PC-3 (cell line): ENCODE data around the gene HTR4. TPM values are rescaled to one million over a fixed set of nuclear protein-coding genes. Genes with fewer than 3 reads are reported as not detected.

Source experiments
- ATAC-seq: fragments of 200-7000 bp; cut with Tn5 transposase; 2 replicates; pipeline ENCODE4 v1.9.1; 2020; ENCODE audit warnings: mild to moderate bottlenecking, moderate library complexity
- BruUV-seq: library from RNA; stranded (reverse); fragments of 400-500 nt; replicated peaks from 2 replicates; lab custom pipeline; 2021; lab: Mats Ljungman, UMichigan
- CTCF ChIA-PET: fragments of 300-600 bp; sonication (Branson Sonifier 250); formaldehyde crosslinking; loops from one replicate; lab custom pipeline; 2022; ENCODE audit warnings: antibody characterized with exemption; lab: Charles Lee
- POLR2A ChIA-PET: fragments of 300-600 bp; sonication (Branson Sonifier 250); formaldehyde crosslinking; loops from one replicate; lab custom pipeline; 2022; ENCODE audit warnings: antibody characterized with exemption; ENCODE audit not compliant: unreplicated experiment; lab: Charles Lee
- DNase-seq: peaks from one replicate; pipeline ENCODE4 v3.0.0-alpha.2; 2015
- H2AFZ ChIP-seq: fragments of 300-600 bp; sonication (generic); 2 replicates; pipeline ENCODE4 v1.6.0; 2016; ENCODE audit warnings: antibody characterized with exemption, low read length
- H3F3A ChIP-seq: fragments of 300-600 bp; sonication (generic); one replicate; pipeline ENCODE4 v1.6.0; 2017; ENCODE audit warnings: antibody characterized with exemption, low read length, control low read depth, mild to moderate bottlenecking; ENCODE audit not compliant: unreplicated experiment
- H3K27ac ChIP-seq: fragments of 300-600 bp; sonication (generic); 2 replicates; pipeline ENCODE4 v1.5.1; 2016; ENCODE audit warnings: mild to moderate bottlenecking, low read length
- H3K27me3 ChIP-seq: fragments of 300-600 bp; sonication (generic); 2 replicates; pipeline ENCODE4 v1.6.1; 2016; ENCODE audit warnings: low read length, mixed read lengths
- H3K36me3 ChIP-seq: fragments of 300-600 bp; sonication (generic); 2 replicates; pipeline ENCODE4 v1.6.1; 2016; ENCODE audit warnings: low read depth, mixed run types, low read length, mixed read lengths
- H3K4me1 ChIP-seq: fragments of 300-600 bp; sonication (generic); 2 replicates; pipeline ENCODE4 v1.5.1; 2016; ENCODE audit warnings: low read length; ENCODE audit not compliant: insufficient read depth
- H3K4me2 ChIP-seq: fragments of 300-600 bp; sonication (generic); 2 replicates; pipeline ENCODE4 v1.6.0; 2016; ENCODE audit warnings: low read length
- H3K4me3 ChIP-seq: fragments of 300-600 bp; sonication (generic); 2 replicates; pipeline ENCODE4 v1.5.1; 2016; ENCODE audit warnings: mild to moderate bottlenecking, low read length, mixed read lengths
- H3K79me2 ChIP-seq: fragments of 300-600 bp; sonication (generic); 2 replicates; pipeline ENCODE4 v1.6.1; 2017; ENCODE audit warnings: low read length, mixed read lengths
- H3K9ac ChIP-seq: fragments of 300-600 bp; sonication (generic); 2 replicates; pipeline ENCODE4 v1.6.0; 2016; ENCODE audit warnings: mild to moderate bottlenecking, low read length
- H3K9me2 ChIP-seq: fragments of 300-600 bp; sonication (generic); replicated peaks from 2 replicates; pipeline ENCODE4 v1.6.1; 2016; ENCODE audit warnings: mixed run types, low read length, mixed read lengths
- H3K9me3 ChIP-seq: fragments of 300-600 bp; sonication (generic); 2 replicates; pipeline ENCODE4 v1.6.1; 2016; ENCODE audit warnings: low read length, mixed read lengths
- H4K20me1 ChIP-seq: fragments of 300-600 bp; sonication (generic); 2 replicates; pipeline ENCODE4 v1.6.1; 2016; ENCODE audit warnings: low read length, mixed read lengths
- EZH2 ChIP-seq: fragments of 300-600 bp; sonication (generic); IDR thresholded peaks from one replicate; pipeline ENCODE4 v1.6.1; 2017; ENCODE audit warnings: antibody characterized with exemption, mild to moderate bottlenecking, low read length; ENCODE audit not compliant: unreplicated experiment
- EZH2phosphoT487 ChIP-seq: fragments of 300-600 bp; sonication (generic); IDR thresholded peaks from 2 replicates; pipeline ENCODE4 v1.6.1; 2018; ENCODE audit warnings: mild to moderate bottlenecking, antibody characterized with exemption, low read length, borderline replicate concordance
- intact Hi-C: fragments of 100-400 bp; cut with micrococcal nuclease; formaldehyde crosslinking; loops from 2 replicates; pipeline ENCODE4 v1.9.0; 2023
- total RNA-seq: library from RNA; depleted of rRNA; stranded (reverse); fragments of >200 nt; gene quantifications from 2 replicates; pipeline ENCODE4 v1.2.3, GENCODE V29; 2014
- TF ChIP-seq, protein P1 (sequence below): fragments of 300-600 bp; sonication (generic); conservative IDR thresholded peaks from 2 replicates; pipeline ENCODE4 v1.5.1; 2017; ENCODE audit warnings: antibody characterized with exemption, low read depth, mild to moderate bottlenecking, low read length

HTR4 gene
- total RNA-seq, 1 experiment from 2014 or later: not detected

DNA sequence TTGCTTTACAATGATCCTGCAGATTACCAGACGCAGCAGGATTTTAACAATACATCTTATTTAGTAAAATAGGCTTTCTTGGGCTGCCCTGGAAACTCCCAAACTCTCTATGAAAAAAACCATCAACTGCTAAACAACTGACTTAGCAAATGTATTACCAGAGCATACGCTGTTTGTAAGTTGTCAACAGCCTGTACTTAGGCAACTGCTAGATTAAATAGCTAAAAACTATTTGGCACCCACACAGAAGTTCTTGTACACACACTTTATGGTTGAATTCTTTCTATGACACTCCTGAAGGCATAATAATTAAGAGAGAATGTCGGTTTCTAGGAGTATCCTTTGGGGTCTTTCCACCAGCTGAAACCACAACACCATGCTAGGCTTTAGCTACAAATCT is 146.7 kb downstream of the HTR4 start:
- H4K20me1 ChIP-seq: no peaks in the 10 kb centered on the region
- no peaks in the 10 kb centered on the region for H3F3A ChIP-seq
- H3K4me2 ChIP-seq: no peak overlapping the region
- H3K9me2 ChIP-seq: no peaks in the 10 kb centered on the region
- ATAC-seq (no peak), DNase-seq (no peak)
- no peak overlapping the region for H3K9ac ChIP-seq
- TF ChIP-seq EZH2: no peak
- TF ChIP-seq, protein P1, sequence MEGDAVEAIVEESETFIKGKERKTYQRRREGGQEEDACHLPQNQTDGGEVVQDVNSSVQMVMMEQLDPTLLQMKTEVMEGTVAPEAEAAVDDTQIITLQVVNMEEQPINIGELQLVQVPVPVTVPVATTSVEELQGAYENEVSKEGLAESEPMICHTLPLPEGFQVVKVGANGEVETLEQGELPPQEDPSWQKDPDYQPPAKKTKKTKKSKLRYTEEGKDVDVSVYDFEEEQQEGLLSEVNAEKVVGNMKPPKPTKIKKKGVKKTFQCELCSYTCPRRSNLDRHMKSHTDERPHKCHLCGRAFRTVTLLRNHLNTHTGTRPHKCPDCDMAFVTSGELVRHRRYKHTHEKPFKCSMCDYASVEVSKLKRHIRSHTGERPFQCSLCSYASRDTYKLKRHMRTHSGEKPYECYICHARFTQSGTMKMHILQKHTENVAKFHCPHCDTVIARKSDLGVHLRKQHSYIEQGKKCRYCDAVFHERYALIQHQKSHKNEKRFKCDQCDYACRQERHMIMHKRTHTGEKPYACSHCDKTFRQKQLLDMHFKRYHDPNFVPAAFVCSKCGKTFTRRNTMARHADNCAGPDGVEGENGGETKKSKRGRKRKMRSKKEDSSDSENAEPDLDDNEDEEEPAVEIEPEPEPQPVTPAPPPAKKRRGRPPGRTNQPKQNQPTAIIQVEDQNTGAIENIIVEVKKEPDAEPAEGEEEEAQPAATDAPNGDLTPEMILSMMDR: no peak
- no peak for TF ChIP-seq EZH2phosphoT487
- H3K27ac ChIP-seq: no peak overlapping the region
- BruUV-seq: no TSS peak
- H2AFZ ChIP-seq: no peak overlapping the region
- CTCF ChIA-PET: no interaction called here
- no peak overlapping the region for H3K4me3 ChIP-seq
- no peaks in the 10 kb centered on the region for H3K9me3 ChIP-seq
- intact Hi-C loops: no loop called here
- H3K4me1 ChIP-seq: no peaks in the 10 kb centered on the region
- H3K36me3 ChIP-seq: no peaks in the 10 kb centered on the region
- POLR2A ChIA-PET: no interaction called here
- peaks cover 51% of the 10 kb centered on the region for H3K27me3 ChIP-seq
- no peaks in the 10 kb centered on the region for H3K79me2 ChIP-seq

DNA sequence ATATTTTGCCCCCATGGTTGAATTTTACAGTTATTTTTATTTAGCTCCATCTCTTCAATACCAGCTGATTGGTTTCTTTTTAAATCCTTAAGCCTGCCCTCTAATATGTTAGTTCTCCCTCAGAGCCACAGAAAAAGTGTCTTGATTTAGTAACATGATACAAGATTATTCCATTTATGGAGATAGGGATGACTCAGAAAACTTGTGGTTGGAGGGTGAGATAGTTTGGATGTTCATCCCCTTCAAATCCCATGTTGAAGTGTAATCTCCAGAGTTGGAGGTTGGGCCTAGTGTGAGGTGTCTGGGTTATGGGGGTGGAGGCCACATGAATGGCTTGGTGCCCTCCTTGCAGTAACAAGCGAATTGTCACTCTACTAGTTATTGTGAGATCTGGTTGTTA is 154.9 kb downstream of the HTR4 start:
- Histone ChIP-seq H3K36me3 (no peaks in the 10 kb centered on the region), H2AFZ (no peak overlapping the region), H3K27me3 (peaks cover 76% of the 10 kb centered on the region), H3K27ac (no peak overlapping the region), H3K4me3 (no peak overlapping the region), H3K4me1 (no peaks in the 10 kb centered on the region), H3K9ac (no peak overlapping the region), H3K4me2 (no peak overlapping the region), H3K79me2 (no peaks in the 10 kb centered on the region), H3K9me3 (no peaks in the 10 kb centered on the region), H3K9me2 (no peaks in the 10 kb centered on the region; the same call in 1 of the 2 replicates), H3F3A (no peaks in the 10 kb centered on the region), H4K20me1 (no peaks in the 10 kb centered on the region)
- ChIA-PET POLR2A (no interaction called here), CTCF (no interaction called here)
- ATAC-seq (no peak), DNase-seq (peak; percentile 24)
- TF ChIP-seq EZH2: no peak
- TF ChIP-seq EZH2phosphoT487: no peak
- TF ChIP-seq, protein P1: no peak
- BruUV-seq: no TSS peak
- intact Hi-C loops: no loop called here

DNA sequence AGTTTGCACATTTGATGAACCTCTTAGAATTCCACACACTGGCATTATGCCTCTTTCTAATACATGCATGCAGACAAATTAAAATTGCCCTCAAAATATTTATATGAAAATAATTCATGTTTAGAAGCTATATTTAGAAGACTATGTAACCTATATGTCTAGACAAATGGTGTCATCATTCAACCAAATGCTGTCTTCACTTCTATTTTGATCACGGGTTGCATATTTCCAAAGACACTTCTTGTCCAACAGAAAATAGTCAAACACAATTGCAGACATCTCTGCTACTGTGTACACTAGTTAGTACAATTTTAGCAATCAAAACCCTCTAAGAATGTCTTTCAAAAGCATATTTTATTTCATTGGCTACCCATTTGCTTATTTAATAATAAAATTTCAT is 156.6 kb downstream of the HTR4 start:
- no peaks in the 10 kb centered on the region for H4K20me1 ChIP-seq
- H3K9ac ChIP-seq: no peak overlapping the region
- H3K27me3 ChIP-seq: peaks cover 85% of the 10 kb centered on the region
- no peaks in the 10 kb centered on the region for H3K36me3 ChIP-seq
- no peak overlapping the region for H2AFZ ChIP-seq
- ATAC-seq (no peak), DNase-seq (no peak)
- CTCF ChIA-PET: no interaction called here
- H3K4me3 ChIP-seq: no peak overlapping the region
- no peak overlapping the region for H3K4me2 ChIP-seq
- H3K79me2 ChIP-seq: no peaks in the 10 kb centered on the region
- H3F3A ChIP-seq: no peaks in the 10 kb centered on the region
- H3K27ac ChIP-seq: no peak overlapping the region
- TF ChIP-seq, protein P1: no peak
- TF ChIP-seq EZH2phosphoT487 (no peak), EZH2 (no peak)
- H3K4me1 ChIP-seq: no peaks in the 10 kb centered on the region
- BruUV-seq: no TSS peak
- H3K9me2 ChIP-seq: no peaks in the 10 kb centered on the region; the same call in 1 of the 2 replicates
- H3K9me3 ChIP-seq: no peaks in the 10 kb centered on the region
- intact Hi-C loops: no loop called here
- POLR2A ChIA-PET: no interaction called here
